Retinal pigment epithelial cell (primary cell): ENCODE data around the gene ZNF628.

Experiments
- DNase-seq: peaks from one replicate; pipeline ENCODE4 v3.0.0-alpha.2; 2010; ENCODE audit warnings: low read depth
- H3K4me3 ChIP-seq: 2 replicates; pipeline ENCODE4 v1.5.1; 2011; ENCODE audit warnings: mild to moderate bottlenecking, low read length, control low read depth, moderate library complexity
- TF ChIP-seq, protein P1 (sequence below): conservative IDR thresholded peaks from 2 replicates; pipeline ENCODE4 v1.5.1; 2011; ENCODE audit warnings: low read depth, low read length, control low read depth, inconsistent platforms

The ZNF628 gene

DNA sequence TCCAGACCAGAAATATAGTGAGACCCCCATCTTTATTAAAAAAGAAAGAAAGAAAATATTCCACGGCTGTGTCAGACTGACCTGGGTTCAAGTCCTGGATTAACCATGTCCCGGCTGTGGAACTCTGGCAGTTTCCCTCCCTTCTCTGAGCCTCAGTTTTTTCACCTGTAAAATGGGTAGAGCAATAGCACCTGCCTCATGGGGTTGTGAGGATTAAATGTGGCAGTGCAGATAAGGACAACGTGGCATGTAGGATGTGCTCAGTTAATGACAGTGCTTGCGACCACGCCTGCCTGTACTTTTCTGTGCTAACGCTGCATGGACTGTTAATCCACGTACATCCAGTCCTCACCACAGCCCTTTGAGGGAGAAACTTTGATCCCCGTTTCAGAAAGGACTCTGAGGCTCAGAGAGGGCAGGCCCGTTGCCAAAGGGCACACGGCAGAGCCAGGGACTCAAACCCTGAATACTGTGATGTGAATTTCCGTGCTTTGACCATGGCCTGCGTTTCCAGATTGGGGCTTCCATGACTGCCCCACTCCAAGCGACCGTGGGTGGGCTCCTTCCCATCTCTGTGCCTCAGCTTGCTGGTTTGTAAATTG, 44.4 kb downstream of the ZNF628 start:
- no peak for DNase-seq
- TF ChIP-seq, protein P1, sequence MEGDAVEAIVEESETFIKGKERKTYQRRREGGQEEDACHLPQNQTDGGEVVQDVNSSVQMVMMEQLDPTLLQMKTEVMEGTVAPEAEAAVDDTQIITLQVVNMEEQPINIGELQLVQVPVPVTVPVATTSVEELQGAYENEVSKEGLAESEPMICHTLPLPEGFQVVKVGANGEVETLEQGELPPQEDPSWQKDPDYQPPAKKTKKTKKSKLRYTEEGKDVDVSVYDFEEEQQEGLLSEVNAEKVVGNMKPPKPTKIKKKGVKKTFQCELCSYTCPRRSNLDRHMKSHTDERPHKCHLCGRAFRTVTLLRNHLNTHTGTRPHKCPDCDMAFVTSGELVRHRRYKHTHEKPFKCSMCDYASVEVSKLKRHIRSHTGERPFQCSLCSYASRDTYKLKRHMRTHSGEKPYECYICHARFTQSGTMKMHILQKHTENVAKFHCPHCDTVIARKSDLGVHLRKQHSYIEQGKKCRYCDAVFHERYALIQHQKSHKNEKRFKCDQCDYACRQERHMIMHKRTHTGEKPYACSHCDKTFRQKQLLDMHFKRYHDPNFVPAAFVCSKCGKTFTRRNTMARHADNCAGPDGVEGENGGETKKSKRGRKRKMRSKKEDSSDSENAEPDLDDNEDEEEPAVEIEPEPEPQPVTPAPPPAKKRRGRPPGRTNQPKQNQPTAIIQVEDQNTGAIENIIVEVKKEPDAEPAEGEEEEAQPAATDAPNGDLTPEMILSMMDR: no peak
- no peak overlapping the region for H3K4me3 ChIP-seq

DNA sequence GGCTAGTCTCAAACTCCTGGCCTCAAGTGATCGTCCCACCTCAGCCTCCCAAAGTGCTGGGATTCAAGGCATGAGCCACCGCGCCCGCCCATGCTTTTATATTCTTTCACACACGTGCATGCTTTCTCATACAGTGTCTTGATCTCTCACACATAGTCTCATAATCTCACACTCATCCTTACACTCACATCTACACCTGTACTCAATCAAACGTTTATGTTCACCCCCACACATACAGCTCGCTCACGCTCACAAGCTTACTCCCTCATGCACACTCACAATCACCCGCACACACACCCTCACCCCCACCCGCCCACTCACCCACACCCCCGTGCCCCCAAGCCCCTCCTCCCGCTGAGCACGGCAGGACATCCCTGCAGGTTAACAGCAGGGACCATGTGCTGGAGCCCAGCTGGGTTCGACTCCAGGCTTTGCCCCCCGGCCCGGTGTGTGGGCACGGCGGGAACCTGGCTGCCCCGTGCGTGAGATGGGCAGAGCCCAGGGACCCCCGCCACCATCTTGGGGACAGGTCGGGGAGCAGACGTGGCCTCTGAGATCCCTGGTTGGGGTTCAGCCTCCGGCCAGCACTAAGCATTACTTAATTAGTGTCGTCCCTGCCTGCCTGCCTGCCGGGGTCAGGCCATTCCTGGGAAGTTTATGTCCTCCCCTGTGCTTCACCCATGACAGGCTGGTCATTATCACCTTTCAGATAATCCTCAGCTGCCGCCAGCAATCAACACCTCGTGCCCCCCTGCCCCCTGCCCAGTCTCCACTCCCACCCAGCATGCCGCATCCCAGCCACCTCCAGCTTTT, 49.1 kb downstream of the ZNF628 start:
- DNase-seq: no peak
- TF ChIP-seq, protein P1: no peak
- H3K4me3 ChIP-seq: no peak overlapping the region

DNA sequence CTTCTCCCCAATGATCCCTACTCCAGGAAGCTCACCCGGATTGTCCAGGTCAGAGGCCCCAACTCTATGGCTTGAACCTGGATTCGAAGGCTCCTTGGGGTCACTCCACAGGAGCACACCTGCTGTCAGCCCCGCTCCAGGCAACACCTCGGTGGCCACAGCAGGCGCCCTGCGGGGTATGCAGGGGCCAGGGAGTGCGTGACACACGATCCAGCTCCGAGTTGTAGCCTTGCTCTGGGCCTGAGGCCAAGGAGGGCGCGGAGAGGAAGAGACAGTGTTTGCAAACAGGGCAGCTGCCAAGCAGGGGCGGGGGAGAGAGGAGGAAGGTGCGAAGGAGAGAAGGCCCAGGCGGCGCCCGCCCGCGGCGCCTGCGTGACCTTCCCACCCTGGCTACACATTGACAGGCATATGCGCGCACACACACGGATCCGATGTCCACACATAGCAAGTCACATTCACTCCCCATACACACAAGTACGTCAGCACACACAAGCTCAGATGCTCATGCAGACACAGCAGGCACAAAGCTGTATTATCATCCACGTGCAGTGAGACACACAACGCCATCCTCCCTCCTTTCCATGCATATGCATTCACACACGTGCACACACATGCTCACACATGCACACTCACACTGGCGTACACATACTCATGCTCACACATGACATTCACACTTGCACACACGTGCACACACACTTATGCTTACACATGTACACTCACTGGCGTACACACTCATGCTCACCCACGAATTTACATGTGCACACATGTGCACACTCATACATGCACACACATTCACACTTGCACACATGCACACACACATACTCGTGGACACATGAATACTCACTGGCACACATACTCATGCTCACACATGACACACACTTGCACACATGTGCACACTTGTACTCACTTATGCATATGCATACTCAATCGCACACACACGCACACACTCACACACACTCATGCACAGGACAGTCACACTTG, 50.1 kb downstream of the ZNF628 start:
- no peak overlapping the region for H3K4me3 ChIP-seq
- no peak for DNase-seq
- TF ChIP-seq, protein P1: no peak

DNA sequence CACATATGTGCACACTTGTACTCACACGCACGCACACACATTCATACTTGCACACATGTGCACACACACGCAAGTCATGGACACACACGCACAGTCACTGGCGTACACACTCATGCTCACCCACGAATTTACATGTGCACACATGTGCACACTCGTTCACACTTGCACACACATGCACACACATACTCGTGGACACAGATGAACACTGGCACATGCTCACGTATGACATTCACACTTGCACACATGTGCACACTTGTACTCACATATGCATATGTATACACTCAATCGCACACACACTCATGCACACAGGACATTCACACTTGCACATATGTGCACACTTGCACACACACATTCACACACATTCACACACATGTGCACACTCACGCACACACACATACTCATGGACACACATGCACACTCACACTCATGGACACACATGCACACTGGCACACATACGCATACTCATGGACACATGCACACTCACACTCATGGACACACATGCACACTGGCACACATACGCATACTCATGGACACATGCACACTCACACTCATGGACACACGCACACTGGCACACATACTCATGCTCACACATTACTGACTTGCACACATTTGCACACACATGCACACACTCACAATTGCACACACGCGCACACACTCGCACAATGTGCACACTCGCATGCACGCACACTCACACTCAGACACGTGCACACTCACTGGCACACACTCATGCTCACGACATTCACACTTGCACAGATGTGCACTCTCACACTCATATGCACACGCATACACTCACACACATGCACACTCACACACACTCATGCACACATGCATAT, 51.0 kb downstream of the ZNF628 start:
- H3K4me3 ChIP-seq: no peak overlapping the region
- DNase-seq: no peak
- TF ChIP-seq, protein P1: no peak

DNA sequence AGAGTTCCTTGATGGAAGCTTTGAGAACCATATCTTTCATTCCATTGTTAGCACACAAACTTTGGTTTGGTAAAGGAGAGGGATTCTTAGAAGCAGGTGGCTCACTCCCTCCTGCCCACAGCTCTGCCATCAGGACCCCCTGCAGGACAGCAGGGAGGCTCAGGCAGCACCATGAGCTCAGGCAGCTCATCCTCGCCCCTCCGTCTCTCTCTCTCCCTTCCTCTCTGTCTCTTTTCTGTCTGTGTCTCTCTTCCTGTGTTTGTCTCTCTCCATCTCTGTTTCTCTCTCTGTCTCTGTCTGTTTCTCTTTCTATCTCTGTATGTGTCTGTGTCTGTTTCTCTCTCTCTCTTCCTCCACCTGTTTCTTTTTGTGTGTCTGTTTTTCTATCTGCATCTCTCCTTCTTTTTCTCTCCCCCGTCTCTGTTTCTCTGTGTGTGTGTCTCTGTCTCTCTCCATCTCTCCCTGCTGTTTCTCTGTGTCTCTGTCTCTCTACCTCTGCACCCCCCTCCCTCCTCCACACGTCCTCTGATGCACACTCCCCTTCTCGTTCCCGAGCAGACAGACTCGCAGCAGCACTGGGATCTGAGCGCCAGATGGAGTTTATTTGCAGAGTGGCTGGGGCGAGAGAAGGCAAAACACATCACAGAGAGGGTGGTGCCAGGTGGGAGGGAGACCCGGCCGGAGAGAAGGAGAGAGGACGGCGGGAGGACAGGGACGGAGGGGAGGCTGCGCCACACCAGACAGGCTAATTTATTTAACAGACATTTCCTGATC, 51.8 kb downstream of the ZNF628 start:
- no peak overlapping the region for H3K4me3 ChIP-seq
- no peak for DNase-seq
- TF ChIP-seq, protein P1: no peak
